HG02970 (cell line): ENCODE measurements around the gene GPR153.

ENCODE experiments used
- ATAC-seq: cut with Tn5 transposase; IDR thresholded peaks from one replicate; pipeline ENCODE4 v1.9.1; 2021; ENCODE audit warnings: mild to moderate bottlenecking, moderate library complexity, moderate number of reproducible peaks; ENCODE audit not compliant: unreplicated experiment, low FRiP score

The GPR153 gene

GRCh38 chr1:6287431-6287886 lies 26.6 kb upstream of the GPR153 start:
- ATAC-seq: no peak

GRCh38 chr1:6287029-6287428 lies 26.1 kb upstream of the GPR153 start:
- no peak for ATAC-seq

- no peak for ATAC-seq
These were observed 25.4 kb upstream of the GPR153 start for GRCh38 chr1:6286266-6286665.

- no peak for ATAC-seq
These were observed 24.4 kb upstream of the GPR153 start for GRCh38 chr1:6285336-6285735.

GRCh38 chr1:6282577-6283270 lies 21.8 kb upstream of the GPR153 start:
- no peak for ATAC-seq

- ATAC-seq: no peak
These were observed 20.9 kb upstream of the GPR153 start for GRCh38 chr1:6281511-6282402.

GRCh38 chr1:6280761-6281451 lies 20.0 kb upstream of the GPR153 start:
- no peak for ATAC-seq

- ATAC-seq: no peak
These were observed 18.9 kb upstream of the GPR153 start for GRCh38 chr1:6279613-6280383.

- no peak for ATAC-seq
These were observed 18.2 kb upstream of the GPR153 start for GRCh38 chr1:6279066-6279465.

- no peak for ATAC-seq
These were observed 17.4 kb upstream of the GPR153 start for GRCh38 chr1:6278263-6278662.

- no peak for ATAC-seq
These were observed 16.1 kb upstream of the GPR153 start for GRCh38 chr1:6276811-6277555.

- ATAC-seq: no peak
These were observed 15.2 kb upstream of the GPR153 start for GRCh38 chr1:6275826-6276782.

GRCh38 chr1:6274622-6275139 lies 13.8 kb upstream of the GPR153 start:
- no peak for ATAC-seq

- ATAC-seq: no peak
These were observed 13.2 kb upstream of the GPR153 start for GRCh38 chr1:6274102-6274501.

- ATAC-seq: no peak
These were observed 12.5 kb upstream of the GPR153 start for GRCh38 chr1:6273380-6273891.

- no peak for ATAC-seq
These were observed 12.0 kb upstream of the GPR153 start for GRCh38 chr1:6272868-6273267.

- ATAC-seq: no peak
These were observed 11.6 kb upstream of the GPR153 start for GRCh38 chr1:6272452-6272851.

- ATAC-seq: no peak
These were observed 10.7 kb upstream of the GPR153 start for GRCh38 chr1:6271554-6271953.
